ENCODE data around the gene ANKRD29. TPM values are rescaled to one million over a fixed set of nuclear protein-coding genes. Genes with fewer than 3 reads are reported as not detected.

The ANKRD29 gene
- total RNA-seq, 6 donors from 2014 or later = 50.4 to 150 (median 85.8) TPM

GRCh38 chr18:23618862-23619387 is 43.8 kb downstream of the ANKRD29 start:
- TF ChIP-seq, protein P1, sequence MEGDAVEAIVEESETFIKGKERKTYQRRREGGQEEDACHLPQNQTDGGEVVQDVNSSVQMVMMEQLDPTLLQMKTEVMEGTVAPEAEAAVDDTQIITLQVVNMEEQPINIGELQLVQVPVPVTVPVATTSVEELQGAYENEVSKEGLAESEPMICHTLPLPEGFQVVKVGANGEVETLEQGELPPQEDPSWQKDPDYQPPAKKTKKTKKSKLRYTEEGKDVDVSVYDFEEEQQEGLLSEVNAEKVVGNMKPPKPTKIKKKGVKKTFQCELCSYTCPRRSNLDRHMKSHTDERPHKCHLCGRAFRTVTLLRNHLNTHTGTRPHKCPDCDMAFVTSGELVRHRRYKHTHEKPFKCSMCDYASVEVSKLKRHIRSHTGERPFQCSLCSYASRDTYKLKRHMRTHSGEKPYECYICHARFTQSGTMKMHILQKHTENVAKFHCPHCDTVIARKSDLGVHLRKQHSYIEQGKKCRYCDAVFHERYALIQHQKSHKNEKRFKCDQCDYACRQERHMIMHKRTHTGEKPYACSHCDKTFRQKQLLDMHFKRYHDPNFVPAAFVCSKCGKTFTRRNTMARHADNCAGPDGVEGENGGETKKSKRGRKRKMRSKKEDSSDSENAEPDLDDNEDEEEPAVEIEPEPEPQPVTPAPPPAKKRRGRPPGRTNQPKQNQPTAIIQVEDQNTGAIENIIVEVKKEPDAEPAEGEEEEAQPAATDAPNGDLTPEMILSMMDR (IDR thresholded peaks at IDR 0.05) = peak in 1 of 6 experiments; percentile 39
- peak in 1 of 4 donors; percentile 25 for TF ChIP-seq POLR2A (IDR thresholded peaks at IDR 0.05)
- TF ChIP-seq EP300 (IDR thresholded peaks at IDR 0.05) = no peak
- TF ChIP-seq POLR2AphosphoS5 (IDR thresholded peaks at IDR 0.05) = peak in 1 of 2 donors; percentile 21
- Histone ChIP-seq H3K36me3 (no peaks in the 10 kb centered on the region), H3K27ac (peak overlapping the region; percentile 6 to 68 (median 47)), H3K4me1 (peaks cover 7 to 21% (median 14%) of the 10 kb centered on the region in 4 donors), H3K27me3 (peaks cover 0 to 8% (median 0%) of the 10 kb centered on the region in 4 donors), H3K9me3 (no peaks in the 10 kb centered on the region), H3K4me3 (peak overlapping the region in 3 of 4 donors; percentile 36 to 55 (median 49))
- ATAC-seq (ENCODE audit: low FRiP score in 2 of 2) = peak; percentile 66 to 84
- DNase-seq = peak; percentile 51 to 84
- WGBS, 2 donors = 30 to 35% methylated on average over 13 to 18 of the region's 18 CpGs

DNA sequence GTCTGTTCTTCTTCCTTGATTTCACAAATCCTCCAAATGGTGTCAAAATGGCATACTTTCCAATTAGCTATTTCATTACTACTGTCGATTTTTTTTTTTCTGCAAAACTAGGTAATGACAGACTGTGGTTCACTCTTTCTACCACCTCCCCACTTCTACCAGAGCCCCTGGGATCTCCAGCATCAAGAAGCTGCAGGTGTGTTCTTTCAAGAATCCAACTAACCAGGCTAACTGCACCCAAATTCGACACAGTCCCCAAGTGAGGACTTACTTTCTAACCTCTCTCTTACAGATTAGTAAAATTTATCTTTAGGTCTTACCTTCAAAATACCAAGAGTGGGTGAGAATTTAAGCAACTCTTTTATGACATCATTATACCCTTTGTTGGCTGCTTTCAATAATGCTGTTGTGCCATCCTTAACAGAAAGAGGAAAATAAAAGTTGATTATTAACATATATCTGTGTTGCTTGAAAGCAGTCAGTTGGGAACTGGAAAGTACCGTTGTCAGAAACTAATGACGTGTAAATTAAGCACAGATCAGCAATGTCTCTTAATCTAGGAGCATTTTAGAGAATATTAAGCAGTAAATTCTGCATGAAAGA is 45.2 kb downstream of the ANKRD29 start:
- WGBS, 2 donors = 69 to 75% methylated on average over 4 of the region's 4 CpGs
- Histone ChIP-seq H3K27me3 (peaks cover 0 to 8% (median 0%) of the 10 kb centered on the region in 4 donors), H3K4me3 (no peak overlapping the region), H3K36me3 (no peaks in the 10 kb centered on the region), H3K9me3 (no peaks in the 10 kb centered on the region), H3K27ac (no peak overlapping the region), H3K4me1 (peaks cover 7 to 21% (median 14%) of the 10 kb centered on the region in 4 donors)
- ATAC-seq (ENCODE audit: low FRiP score in 2 of 2) (no peak), DNase-seq (no peak)
- TF ChIP-seq POLR2A (IDR thresholded peaks at IDR 0.05) (no peak), POLR2AphosphoS5 (IDR thresholded peaks at IDR 0.05) (no peak), EP300 (IDR thresholded peaks at IDR 0.05) (no peak)
- TF ChIP-seq, protein P1 (IDR thresholded peaks at IDR 0.05) = no peak

DNA sequence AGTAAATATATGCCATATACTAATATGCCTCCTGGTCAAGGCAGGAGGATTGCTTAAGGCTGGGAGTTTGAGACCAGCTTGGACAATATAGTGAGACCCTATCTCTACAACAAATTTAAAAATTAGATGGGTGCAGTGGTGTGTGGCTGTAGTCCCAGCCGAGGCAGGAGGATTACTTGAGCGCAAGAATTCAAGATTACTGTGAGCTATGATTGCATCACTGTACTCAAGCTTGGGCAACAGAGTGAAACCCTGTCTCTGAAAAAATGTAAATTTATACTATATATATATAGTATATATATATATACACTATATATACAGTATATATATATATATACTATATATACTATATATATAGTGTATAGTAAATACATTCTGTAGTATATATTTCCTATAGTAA is 46.5 kb downstream of the ANKRD29 start:
- Histone ChIP-seq H3K4me1 (peaks cover 7 to 21% (median 14%) of the 10 kb centered on the region in 4 donors), H3K36me3 (no peaks in the 10 kb centered on the region), H3K27ac (no peak overlapping the region), H3K27me3 (peaks cover 0 to 8% (median 0%) of the 10 kb centered on the region in 4 donors), H3K4me3 (no peak overlapping the region), H3K9me3 (no peaks in the 10 kb centered on the region)
- DNase-seq (no peak), ATAC-seq (ENCODE audit: low FRiP score in 2 of 2) (no peak)
- TF ChIP-seq POLR2AphosphoS5 (IDR thresholded peaks at IDR 0.05) = no peak
- TF ChIP-seq POLR2A (IDR thresholded peaks at IDR 0.05) = no peak
- no peak for TF ChIP-seq EP300 (IDR thresholded peaks at IDR 0.05)
- TF ChIP-seq, protein P1 (IDR thresholded peaks at IDR 0.05) = no peak
- WGBS, 2 donors = 65 to 74% methylated on average over 2 of the region's 2 CpGs

DNA sequence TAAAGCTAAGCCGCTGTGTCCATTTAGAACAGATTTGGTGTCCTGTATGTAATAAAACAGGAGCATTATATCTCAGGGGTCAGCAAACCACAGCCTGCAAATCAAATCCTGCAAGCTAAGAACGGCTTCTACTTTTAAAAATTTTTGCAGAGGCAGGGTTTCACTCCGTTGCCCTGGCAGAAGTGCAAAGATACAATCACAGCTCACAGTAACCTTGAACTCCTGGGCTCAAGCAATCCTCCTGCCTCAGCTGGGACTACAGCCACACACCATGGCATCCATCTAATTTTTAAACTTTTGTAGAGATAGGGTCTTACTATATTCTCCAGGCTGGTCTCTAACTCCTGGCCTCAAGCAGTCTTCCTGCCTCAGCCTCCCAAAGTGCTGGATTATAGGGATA is 47.8 kb downstream of the ANKRD29 start:
- H3K4me1 ChIP-seq = peaks cover 7 to 21% (median 14%) of the 10 kb centered on the region in 4 donors
- 87 to 100% methylated on average over 3 of the region's 3 CpGs for WGBS, 2 donors

More for the DNA sequence above, 47.8 kb downstream of the ANKRD29 start:
- DNase-seq (no peak), ATAC-seq (ENCODE audit: low FRiP score in 2 of 2) (no peak)
- no peaks in the 10 kb centered on the region for H3K9me3 ChIP-seq
- H3K4me3 ChIP-seq = no peak overlapping the region
- no peak overlapping the region for H3K27ac ChIP-seq
- no peaks in the 10 kb centered on the region for H3K36me3 ChIP-seq
- TF ChIP-seq EP300 (IDR thresholded peaks at IDR 0.05) (no peak), POLR2AphosphoS5 (IDR thresholded peaks at IDR 0.05) (no peak), POLR2A (IDR thresholded peaks at IDR 0.05) (no peak)
- TF ChIP-seq, protein P1 (IDR thresholded peaks at IDR 0.05) = no peak
- peaks cover 0 to 6% (median 0%) of the 10 kb centered on the region in 4 donors for H3K27me3 ChIP-seq
